Astrocyte of the cerebellum (primary cell): Measurements from ENCODE around the gene AMOTL1.

Experiments
- DNase-seq: peaks from one replicate; pipeline ENCODE4 v3.0.0-alpha.2; 2011; ENCODE audit warnings: low read depth
- H3K4me3 ChIP-seq: 2 replicates; pipeline ENCODE4 v1.5.1; 2011; ENCODE audit warnings: mild to moderate bottlenecking, low read depth, low read length, moderate library complexity
- CTCF ChIP-seq: IDR thresholded peaks from 2 replicates; pipeline ENCODE4 v1.5.1; 2012; ENCODE audit warnings: low read length, low read depth, moderate library complexity, mild to moderate bottlenecking; ENCODE audit errors: missing control alignments
- in situ Hi-C: cut with HindIII; loops from 2 replicates; pipeline ENCODE4 v1.10.0; 2017; ENCODE audit warnings: low sequenced_read_pairs

AMOTL1 gene

GRCh38 chr11:94742665-94743064, 25.5 kb upstream of the AMOTL1 start:
- in situ Hi-C loops, result no loop called here
- no peak for TF ChIP-seq CTCF
- no peak overlapping the region for H3K4me3 ChIP-seq
- DNase-seq, result no peak

- in situ Hi-C loops, result no loop called here
- DNase-seq, result no peak
Observed at GRCh38 chr11:94746721-94747120, 21.4 kb upstream of the AMOTL1 start.

GRCh38 chr11:94747146-94747545, 21.0 kb upstream of the AMOTL1 start:
- no peak for DNase-seq
- TF ChIP-seq CTCF, result no peak
- in situ Hi-C loops, result no loop called here
- no peak overlapping the region for H3K4me3 ChIP-seq

More at GRCh38 chr11:94746721-94747120, 21.4 kb upstream of the AMOTL1 start:
- no peak overlapping the region for H3K4me3 ChIP-seq
- no peak for TF ChIP-seq CTCF

- DNase-seq, result no peak
- no peak overlapping the region for H3K4me3 ChIP-seq
- TF ChIP-seq CTCF, result no peak
- in situ Hi-C loops, result no loop called here
Observed at GRCh38 chr11:94747601-94748041, 20.5 kb upstream of the AMOTL1 start.

GRCh38 chr11:94749369-94749768, 18.8 kb upstream of the AMOTL1 start:
- in situ Hi-C loops, result no loop called here
- no peak for TF ChIP-seq CTCF
- H3K4me3 ChIP-seq, result no peak overlapping the region
- no peak for DNase-seq

GRCh38 chr11:94750319-94751217, 17.6 kb upstream of the AMOTL1 start:
- in situ Hi-C loops, result no loop called here
- no peak overlapping the region for H3K4me3 ChIP-seq
- DNase-seq, result no peak
- no peak for TF ChIP-seq CTCF
